LHCN-M2 (cell line): ENCODE data around the gene AQP1. TPM values are rescaled to one million over a fixed set of nuclear protein-coding genes. Genes with fewer than 3 reads are reported as not detected.

ENCODE experiments used
- DNase-seq: peaks from one replicate; pipeline ENCODE4 v3.0.0-alpha.2; 2012; ENCODE audit warnings: low read depth
- total RNA-seq: library from RNA; depleted of rRNA; stranded (reverse); fragments of >200 nt; gene quantifications from 2 replicates; pipeline ENCODE4 v1.2.3, GENCODE V29; 2014

AQP1 gene
- total RNA-seq, 1 experiment from 2014 or later, result 0.23 TPM

DNA sequence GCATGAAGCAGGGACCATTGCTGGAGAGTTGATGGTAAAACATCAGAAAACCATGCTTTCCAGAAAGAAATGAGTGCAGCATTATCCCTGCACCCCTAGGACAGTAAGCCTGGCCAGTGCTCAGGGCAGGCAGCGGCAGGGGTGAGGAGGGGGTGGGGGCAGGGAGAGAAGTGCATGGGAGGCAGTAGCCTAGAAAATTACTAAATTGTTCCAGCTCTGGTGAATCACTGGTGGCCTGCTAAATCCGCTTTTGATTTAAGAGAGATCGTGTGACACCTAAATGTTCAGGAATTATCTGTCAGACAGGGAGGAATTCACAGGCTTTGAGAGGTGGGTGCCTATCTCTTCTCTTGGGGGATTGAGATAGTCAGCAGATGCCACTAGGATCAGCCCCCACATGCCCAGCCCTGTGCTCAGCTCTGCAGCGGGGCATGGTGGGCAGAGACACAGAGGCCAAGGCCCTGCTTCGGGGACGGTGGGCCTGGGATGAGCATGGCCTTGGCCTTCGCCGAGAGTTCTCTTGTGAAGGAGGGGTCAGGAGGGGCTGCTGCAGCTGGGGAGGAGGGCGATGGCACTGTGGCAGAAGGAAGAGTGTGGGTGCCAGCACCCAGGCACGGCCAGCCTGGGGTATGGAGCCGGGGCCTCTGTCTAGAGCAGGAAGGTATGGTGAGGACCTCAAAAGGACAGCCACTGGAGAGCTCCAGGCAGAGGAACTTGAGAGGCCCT lies 5.0 kb upstream of the AQP1 start:
- DNase-seq, result peak; percentile 32

DNA sequence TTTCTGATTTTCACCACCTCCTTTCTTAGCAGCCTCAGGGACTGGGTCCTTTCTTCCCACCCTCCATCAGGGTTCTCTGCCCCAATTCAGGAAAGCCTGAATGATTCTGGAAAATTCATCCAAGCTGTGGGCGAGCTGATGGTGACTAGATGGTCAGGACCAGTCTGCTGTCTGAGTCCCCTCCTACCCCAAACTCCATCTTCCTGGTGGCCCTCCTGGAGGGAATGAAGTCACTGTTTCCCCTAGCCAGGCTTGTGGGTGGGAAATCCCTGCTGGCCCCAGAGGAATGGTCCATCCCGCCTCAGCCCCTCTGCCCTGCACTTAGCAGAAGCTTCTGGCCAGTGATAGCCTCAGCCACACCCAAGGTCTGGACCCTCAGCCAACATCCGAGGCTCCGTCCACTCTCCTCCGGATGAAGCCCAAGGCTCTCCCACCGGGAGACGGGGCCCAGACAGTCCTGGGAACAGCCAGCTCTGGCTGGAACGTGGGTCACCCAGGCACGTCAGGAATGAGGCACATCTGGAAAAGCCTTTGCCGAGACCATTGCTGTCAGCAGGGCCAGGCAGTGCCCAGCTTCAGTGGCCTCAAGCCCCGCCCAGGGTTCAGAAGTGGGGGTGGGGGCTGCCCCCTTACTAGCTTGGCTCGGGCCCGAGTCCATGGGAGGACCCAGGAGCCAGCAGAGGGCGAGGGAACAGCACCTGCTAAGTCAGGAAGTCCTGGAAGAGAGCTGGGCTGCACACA lies 4.0 kb upstream of the AQP1 start:
- DNase-seq, result no peak

DNA sequence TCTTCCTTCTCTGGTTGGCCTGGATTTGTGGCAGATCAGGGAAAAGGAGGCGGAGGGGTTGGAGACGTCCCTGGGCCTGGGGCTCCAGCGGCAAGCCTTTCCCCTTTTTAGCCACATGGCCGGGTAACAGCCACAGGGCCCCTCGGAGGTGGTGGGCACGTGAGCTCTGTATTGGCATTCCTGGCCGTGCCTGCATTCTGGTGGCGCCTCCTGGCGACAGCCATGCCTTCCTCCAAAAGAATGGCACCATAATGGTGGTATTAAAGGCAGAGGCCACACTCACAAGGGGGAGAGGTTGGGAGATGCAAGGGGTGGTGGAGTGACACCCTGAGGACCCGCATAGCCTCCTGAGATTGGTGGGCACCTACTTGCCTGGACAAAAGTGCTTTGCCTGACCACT lies 3.0 kb upstream of the AQP1 start:
- no peak for DNase-seq

DNA sequence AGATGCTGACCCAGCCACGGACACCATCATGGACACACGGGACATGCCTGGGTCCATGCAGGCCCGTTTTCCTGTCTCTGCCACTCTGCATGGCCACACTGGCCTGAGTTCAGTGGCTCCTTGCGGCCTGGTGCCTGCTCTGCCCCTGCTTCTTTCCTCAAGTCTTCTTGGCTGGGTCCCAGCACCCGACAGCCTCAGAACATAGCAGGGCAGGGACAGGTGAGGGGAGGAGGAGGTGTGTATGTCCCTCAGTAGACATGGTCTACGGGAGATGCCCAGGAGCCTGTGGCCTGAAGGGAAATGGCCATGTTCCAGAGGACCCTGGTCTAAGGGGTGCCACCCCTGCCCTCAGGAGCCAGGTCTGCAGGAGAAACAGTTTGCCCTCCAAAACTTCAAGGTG lies 2.2 kb upstream of the AQP1 start:
- no peak for DNase-seq

DNA sequence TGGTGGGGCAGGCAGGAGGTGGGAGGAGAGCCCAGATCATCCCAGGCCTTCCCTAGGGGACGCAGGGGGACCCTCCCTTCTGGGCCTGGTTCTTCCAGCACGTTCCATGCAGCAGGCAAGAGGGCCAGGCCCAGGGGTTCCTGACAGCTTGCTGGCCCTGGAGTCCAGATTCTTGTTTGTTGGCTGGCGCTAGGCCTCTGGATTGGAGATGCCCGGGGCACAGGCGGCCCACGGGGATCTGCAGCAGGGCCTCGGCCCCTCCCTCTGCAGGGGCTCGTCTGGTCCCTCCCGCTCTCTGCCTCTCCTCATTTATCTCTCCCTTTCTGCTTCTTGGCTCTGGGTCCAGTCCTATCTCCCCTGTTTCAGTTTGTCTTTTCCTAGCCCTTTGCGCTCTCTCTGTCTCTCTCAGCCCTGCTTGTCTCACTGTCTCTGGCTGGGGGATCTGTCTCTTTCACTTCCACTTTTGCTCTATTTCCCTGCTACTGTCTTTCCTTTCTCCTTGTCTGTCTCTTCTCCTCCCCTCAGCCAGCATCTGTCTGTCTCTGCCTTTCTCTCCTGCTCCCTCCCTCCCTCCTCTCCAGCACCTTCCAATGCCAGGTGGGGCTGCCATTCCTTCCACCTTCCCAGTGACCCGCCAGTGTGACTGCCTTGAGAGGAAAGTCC lies 1.1 kb upstream of the AQP1 start:
- DNase-seq, result no peak

DNA sequence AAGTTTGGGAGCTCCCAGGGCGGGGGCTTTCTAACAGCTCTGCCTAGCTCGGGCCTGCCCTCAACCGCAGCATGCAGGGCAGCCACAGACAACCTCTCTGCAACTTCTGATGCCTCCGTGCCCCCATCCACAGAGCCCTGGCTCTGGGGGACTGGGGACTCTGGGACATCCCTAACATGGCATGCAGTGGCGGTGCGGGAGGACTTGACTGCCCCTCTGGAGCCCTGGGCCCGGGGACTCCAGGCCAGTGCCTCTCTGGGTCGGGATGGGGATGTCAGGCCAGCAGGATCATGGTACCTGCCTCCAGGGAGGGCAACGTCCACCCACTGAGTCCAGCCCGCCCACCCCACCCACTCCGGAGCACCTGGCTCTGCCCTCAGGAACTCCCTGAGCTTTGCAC lies 520 bp upstream of the AQP1 start:
- DNase-seq, result no peak

DNA sequence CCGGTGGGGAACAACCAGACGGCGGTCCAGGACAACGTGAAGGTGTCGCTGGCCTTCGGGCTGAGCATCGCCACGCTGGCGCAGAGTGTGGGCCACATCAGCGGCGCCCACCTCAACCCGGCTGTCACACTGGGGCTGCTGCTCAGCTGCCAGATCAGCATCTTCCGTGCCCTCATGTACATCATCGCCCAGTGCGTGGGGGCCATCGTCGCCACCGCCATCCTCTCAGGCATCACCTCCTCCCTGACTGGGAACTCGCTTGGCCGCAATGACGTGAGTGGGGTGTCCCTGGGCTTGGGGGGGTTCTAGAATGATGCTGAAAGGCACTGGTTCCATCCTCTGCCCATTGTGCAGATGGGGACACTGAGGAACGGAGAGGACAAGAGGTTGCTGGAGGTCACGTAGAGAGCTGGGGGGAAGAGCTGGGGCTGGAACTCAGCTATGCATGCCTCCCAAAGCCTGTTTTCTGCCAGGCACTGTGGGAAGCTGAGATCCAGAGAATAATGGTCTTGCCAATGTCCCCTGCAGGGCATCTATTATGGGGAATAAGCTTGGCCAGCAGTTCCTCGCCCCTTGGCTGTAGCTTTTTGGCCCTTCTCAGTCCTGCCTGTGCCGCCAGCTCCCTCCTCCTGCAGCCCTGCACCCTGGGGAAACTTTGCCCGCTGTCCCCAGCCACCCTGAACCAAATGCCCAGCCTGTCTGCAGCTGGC lies 523 bp downstream of the AQP1 start:
- no peak for DNase-seq

DNA sequence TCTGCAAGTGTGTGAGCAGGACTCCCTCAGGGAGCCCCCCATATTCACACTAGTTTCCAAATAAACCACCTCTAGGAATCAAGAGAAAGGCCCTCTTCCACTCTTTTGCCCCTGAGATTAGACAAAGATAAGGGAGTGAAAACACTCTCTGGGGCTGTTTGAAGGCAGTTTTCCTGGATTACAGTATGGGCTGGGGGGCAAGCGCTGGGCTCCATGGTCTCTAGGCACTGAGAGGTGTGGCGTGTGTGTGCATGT lies 1.0 kb downstream of the AQP1 start:
- no peak for DNase-seq

DNA sequence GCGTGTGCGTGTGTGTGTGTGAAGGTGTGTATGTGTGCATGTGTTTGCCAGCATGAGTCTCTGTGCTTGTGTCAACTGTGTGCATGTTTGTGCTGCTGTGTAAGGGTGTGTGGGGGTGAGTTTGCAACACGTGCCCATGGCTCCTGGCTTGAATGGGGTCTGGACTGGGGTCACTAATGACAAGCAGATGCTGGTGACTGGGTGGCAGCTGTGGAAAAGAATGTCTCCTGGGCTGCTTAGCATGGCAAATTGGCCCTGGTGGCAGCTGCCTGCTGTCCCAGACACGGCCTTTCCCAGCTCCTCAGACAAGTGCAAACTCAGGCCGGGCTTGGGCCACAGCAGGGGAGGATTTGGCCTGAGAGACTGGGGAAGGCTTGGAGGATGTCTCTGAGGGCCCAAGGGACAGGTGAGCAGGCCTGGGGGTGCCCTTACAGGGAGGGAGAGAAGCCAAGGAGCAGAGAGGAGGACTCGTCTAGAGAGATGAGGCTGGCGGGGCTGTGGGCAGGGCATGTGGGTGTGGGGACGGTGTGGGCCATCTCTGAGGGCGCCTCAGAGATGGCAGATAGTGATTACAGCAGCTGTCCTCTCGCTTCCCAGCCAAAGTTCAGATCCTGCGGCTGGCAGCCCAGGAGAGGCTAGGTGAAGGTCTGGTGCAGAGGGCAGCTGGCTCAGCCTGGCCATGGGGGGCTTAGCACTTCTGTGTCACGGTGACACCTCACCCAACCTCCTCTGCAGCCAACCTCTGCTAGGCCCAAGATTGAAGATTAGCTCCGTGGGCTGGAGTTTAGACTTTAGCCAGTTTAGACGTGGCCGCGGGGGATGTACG lies 1.5 kb downstream of the AQP1 start:
- no peak for DNase-seq

DNA sequence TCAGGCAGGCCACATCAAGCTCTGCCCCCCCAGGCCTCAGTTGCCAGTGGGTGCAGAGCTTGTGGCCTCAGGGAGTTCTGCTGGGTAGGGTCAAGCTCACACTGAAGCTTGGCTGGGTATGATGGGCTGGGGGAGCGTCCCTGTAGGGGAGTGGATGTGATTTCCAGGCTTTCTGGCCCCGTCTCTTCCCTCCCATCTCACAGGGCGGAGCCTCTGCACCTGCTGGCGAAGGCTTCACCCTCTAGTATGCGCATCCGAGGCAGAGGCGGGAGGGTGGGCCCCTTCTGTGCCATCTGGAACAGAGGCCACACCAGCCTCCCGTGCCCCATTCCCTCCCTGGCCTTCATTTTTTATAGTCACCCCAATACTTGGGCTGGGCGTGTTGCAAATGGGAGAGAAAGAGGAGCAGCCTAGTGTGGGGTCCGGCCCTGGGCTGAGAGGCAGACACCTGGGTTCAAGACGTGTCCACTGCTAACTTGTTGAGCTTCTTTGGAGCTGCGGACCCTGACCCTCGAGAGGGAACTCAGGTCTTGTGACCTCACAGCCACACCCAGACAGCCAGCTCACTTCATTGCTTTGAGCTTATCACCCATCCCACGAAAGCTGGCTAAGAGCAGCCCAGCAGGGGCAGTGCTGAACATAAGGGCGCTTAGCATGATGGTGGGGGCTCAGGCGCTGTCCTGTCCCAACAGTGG lies 2.3 kb downstream of the AQP1 start:
- DNase-seq, result no peak

DNA sequence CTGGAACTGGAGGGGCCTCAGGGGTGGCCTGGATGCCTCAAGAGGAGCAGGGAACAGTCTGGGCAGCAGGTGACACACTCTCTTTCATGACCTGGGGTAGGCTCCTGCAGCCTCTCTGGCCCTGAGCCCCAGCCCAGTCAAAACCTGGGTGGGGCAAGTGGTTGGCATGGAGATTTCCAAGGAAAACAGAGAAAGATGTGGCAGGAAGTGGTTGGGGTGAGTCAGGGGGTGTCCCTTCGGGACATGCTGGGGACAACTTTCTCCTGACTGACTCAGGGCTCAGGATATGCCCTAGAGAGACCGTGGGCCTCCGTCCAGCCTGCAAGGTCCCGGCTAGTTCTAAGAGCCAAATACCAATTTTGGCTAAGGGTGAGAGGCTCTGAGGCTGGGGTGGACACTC lies 2.9 kb downstream of the AQP1 start:
- DNase-seq, result peak; percentile 84

DNA sequence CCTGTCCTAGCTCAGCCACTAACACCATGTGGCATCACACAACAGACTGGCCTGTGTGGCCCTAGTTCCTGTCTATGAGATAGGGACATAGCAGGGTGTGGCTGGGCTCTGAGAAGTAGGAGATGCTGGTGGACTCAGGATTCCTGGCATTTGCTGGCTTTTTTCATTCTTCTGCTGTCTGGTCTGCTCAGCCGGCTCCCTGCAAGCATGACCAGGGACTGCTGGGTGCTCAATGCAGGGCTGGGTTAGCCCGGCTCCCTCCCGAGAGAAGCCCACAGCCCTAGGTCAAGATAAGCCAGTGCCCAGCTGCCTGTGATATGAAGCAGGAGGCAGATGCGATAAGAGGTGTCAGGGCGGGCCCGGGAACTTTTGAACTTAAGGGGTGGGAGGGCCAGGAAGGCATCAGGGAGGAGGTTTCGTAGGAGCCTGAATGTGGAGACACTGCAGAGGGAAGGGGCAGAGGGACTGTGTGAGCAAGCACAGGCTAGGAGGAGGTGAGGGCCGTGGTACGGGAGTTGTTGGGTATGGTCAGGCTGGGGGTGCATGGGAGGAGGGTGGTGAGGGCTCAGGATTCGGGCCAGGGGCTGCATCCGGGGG lies 3.5 kb downstream of the AQP1 start:
- DNase-seq, result no peak

DNA sequence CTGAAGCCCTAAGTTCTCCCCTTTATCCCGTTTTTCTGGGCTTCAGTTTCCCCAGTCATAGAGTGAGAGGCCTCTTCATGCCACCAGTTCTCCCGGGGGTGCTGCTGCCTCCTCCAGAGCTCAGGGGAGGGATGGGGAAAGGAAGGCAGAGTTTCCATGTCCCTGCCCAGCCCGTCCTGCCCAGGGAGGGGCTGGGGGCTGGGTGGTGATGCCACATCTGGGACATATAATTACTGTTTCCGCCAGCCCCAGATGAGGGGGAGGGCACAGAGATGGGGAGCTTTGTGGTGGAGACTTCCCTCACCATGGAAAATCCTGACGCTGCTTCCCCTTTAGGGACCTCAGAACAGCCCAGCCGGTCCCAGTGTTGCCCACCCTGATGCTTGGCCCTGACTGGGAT lies 4.1 kb downstream of the AQP1 start:
- no peak for DNase-seq

DNA sequence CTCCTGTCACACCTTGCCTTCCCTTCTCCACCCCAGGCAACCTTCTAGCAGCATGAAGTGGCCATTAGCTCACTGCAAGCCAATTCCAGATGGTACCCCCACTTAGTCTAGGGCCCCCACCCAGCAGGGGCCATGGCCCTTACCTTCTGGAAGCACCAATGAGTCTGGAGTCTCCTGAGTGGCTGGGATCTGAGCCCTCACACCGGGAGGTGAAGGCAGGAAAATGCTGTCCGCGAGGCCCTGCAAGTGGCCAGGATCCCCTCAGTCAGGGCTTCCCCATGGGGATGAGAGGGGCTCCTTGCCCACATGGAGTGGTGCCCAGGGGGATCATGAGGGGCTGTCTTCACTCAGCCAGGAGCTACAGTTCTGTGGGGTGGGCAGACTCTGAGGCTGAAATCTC lies 4.6 kb downstream of the AQP1 start:
- DNase-seq, result no peak

DNA sequence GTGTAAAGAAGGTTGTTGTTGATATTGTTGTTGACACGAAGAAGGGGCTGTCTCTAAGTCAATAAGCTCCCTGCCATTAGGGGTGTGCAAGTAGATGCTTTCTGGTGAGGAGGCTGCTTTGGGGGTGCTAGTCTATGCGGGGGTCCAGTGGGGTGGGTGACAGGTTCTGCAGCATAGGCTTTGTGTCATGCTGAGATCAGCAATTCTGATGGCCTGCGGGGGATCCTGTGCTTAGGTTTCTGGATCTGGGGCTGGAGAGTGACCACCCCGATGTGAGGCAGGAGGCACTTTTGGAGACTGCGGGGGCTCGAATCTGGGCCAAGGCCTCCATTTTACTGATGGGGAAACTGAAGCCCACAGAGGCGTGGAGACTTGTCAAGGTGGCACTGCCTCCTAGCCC lies 5.1 kb downstream of the AQP1 start:
- DNase-seq, result no peak

DNA sequence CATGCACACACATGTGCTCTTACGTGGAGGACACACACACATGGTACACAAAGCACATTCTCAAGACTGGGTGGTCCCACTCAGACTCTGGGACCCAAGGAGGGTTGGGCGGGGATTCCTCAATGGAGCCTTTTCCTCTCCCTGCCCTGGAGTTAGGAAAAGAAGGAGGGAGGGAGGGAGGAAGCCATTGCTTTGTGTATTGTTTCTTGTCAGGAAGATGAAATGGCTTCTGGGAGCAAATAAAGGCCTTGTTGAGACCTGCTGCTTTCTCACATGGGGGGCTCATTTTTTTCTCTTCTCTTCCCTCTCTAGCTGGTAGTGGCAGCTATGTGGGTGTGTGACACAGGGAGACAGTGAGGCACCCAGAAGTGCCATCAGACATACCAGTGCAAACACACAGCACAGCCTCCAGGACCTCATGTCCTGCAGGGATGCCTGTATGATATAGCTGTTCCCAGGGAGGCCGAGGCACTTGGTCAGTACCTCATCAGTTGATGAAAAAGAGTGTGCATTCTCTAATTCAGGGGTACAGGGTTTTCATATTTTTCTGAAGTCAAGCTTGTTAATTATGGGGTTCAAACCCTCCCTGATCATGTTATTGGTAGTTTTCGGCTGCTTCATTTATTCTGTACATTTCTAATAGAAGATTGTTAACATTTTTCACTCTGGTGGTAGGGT lies 5.7 kb downstream of the AQP1 start:
- DNase-seq, result no peak

DNA sequence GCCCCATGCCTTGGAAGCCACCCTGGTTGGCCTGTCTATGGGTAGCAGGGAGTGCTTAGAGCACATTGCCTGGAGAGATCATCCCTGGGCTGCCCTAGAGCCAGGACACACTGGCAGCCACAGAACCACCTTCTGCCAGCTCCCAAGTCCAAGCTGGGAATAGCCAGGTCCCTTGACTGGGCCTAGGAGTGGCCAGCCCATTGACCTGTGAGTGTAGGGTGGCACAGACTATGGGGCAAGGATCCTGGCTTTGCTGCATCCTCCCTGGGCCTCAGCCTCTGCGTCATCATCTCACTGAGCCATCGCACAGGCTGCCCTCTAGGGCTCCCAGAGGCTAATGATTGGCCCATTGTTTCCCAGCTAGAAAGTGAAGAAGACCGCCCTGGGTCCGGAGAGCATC lies 7.0 kb downstream of the AQP1 start:
- DNase-seq, result no peak

DNA sequence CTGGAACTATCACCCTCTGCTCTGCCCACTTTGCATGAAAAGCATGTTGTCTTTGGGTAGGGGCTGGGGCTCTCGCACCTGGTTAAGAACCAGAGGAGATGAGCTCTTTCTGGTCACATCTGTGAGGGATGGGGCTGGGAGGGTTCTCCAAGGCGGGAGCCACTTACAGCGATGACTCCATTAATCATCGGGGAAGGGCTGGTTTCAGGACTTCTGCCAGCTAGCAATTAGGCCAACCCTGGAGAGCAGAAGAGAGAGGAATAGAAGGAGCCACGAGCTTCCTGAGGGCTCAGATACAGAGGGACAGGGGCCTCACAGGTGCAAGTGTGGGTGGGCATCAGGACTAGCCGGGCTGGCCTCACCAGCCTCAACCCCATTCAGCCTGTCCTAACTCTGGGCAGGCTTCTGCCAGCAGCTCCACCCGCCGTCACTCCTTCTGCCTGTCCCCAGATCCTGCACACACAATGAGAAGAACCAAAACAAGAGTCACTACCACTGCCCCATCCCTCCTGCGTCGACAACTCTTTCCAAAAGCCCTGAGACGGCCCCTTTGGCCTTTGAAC lies 8.4 kb downstream of the AQP1 start:
- no peak for DNase-seq
